SH-SY5Y (cell line): Measurements from ENCODE around the gene EIF5B.

ENCODE experiments used
- GATA2 ChIP-seq: IDR thresholded peaks from 2 replicates; pipeline ENCODE4 v1.6.1; 2011; ENCODE audit warnings: mild to moderate bottlenecking, low read depth, low read length
- GATA3 ChIP-seq: IDR thresholded peaks from 2 replicates; pipeline ENCODE4 v1.6.1; 2011; ENCODE audit warnings: low read depth, mild to moderate bottlenecking, low read length, moderate library complexity

EIF5B gene

DNA sequence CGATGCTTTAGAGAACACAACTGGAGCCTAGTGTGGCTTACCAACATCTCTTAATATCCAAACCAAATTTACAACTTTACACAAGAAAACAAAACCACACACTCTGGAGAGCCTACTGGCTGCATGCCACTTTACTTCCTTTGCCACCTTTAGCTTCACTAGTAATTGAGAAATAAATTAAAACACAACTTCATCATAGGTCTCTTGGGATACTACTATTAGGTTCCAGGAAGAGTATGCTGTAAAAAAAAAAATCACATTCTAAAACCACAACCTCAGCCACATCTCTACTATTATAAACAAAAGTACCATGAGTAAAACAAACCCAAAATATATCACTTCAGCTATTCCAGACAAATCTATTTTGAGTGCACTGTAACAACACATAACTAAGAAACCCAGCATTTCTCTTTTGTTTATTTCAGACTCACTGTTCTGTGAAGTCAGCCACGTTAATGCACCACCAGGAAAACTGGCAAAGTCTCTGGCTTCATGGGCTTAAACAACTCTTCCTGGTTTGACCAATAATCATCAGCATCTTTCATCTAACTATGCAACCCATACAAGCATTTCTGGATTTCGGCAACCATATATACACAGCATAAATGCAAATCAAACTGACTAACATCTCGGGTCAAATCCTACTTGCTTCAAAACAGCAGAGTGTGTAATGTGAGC, 93.6 kb downstream of the EIF5B start:
- no peak for TF ChIP-seq GATA3
- TF ChIP-seq GATA2: no peak

DNA sequence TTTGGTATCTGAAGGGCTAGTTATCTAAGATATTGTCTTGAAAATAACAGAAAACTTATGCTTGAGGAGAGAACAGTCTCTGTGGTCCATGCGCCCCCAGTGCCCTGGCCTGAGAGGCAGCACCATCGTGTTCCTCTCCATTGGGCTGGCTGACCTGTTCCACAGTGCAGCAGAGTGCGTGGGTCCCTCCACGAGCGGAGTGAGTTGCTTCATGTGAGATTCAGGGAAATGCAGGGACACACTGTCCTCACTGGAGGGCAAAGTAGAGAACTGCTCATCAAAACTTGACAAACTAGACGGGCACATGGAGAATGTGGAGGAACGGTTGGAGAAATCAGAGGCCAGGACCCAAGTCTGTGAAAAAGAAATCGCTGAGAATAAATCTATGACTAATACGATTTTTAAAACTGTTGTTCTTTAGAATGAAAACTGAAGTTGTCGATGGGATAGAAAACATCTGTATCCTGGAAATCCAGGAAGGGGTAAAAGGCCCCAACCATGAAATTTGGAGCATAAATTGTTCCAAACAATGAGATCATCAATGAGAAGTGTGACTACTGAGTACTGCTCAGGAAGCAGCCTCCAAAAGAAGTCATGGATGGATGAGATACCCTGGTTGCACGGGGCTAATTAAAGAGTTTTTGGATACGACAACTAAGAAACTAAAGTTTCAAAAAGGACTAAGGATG, 94.5 kb downstream of the EIF5B start:
- TF ChIP-seq GATA3 (no peak), GATA2 (no peak)

DNA sequence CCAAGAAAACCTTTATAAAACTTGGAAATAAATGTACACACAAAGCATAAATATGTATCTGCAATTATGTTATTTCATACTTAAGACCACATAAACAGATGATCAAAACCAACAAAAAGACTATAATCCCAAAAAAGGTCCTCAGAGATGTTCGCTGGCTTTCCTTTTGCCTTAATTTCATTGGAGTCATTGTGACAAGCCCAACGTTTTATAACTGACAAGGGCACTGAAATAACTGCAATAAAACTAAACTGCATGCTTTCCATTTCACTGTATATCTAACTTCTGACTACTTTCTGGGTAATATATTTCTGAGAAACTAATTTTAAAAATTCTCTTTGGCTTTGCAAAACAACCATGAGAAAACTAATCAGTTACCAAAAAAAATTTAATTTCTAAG, 96.2 kb downstream of the EIF5B start:
- no peak for TF ChIP-seq GATA2
- TF ChIP-seq GATA3: no peak

DNA sequence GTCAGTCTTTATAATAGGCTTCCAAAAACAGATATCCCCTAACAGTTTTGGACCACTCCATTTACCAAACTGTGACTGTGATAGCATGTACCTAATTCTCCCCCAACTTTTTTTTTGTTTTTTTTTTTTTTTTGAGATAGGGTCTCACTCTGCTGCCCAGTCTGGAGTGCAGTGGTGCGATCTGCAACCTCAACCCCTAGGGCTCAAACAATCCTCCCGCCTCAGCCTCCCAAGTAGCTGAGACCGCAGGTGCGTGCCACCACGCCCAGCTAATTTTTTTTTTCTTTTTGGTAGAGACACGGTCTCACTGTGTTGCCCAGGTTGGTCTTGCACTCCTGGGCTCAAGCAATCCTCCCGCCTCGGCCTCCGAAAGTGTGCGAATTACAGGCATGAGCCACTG, 99.7 kb downstream of the EIF5B start:
- TF ChIP-seq GATA2 (no peak), GATA3 (no peak)

DNA sequence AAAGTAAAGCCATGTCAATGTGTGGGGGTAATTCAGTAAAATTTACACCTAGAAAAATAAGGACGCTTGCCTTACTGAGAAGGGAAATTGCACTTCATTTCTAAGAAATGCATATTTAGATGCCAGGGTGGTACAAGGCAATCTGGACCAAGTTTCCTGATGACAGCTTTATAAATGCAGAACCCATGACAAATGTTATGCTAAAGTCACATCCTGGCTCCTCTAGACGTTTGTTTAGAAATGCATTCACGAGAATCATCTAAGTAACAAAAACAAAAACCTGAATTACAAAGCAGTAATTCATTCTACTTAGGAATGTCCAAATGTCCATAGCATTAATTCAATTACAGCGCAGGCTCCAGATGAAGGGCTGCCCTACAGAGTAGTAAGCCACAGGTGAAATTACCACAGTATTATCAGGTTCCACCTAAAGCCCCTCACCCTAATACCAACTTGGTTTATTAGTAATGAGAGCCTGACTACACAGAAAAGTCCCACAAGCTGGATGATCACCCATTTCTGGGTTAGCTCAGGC, 102.8 kb downstream of the EIF5B start:
- TF ChIP-seq GATA3: no peak
- TF ChIP-seq GATA2: no peak

DNA sequence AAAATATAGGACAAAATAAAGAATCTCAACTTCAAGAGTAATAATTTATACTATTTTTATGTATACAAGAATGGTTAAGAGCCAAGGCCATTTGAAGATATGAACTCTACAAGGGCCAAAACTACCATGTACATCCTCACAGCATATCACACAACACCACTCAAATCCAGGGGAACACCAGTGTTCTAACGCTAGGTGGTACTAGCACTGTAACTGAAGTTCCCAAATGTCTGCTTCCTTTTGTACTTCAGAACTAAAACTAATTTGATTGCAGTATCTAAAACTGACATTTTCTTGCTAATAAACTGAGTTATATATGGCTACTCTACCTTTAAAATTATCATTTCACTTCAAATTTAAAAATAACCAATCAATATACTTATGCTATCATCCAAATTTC, 105.6 kb downstream of the EIF5B start:
- TF ChIP-seq GATA3: no peak
- no peak for TF ChIP-seq GATA2

DNA sequence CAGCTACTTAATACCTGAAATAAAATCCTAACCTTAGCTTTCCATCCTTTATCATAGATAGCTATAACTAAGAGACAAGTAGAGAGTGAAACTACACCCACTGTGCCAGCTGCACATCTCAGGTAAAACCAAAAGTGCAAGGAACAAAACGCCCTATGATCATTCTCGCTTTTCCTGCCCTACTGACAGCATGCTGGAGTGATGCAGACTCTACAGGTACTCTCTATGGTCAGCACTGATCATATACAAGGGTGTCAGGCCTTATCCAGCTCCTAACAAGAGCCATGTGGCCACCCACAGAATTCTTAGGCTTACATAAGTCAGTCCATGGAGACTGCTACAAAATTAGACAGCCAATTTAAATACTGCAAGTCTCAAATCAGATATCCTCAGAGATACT, 107.0 kb downstream of the EIF5B start:
- TF ChIP-seq GATA3: no peak
- no peak for TF ChIP-seq GATA2

DNA sequence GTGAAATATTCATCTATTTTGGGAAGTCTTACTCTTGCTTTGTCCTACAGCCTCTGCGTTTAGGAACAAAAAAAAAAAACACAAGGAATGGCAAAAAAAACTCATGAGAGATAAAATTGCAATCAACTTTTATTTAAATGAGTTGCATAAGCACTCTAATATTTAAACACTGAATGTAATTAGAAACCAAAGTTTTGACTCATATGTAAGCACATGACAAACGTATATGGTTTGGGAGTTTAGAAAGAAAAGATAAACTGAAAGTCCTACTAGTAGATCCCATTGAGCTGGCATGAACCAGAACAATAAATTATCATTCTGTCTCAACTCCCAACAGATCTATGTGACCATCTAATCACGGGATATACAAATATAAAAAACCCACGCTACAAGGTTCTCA, 107.9 kb downstream of the EIF5B start:
- no peak for TF ChIP-seq GATA2
- no peak for TF ChIP-seq GATA3

DNA sequence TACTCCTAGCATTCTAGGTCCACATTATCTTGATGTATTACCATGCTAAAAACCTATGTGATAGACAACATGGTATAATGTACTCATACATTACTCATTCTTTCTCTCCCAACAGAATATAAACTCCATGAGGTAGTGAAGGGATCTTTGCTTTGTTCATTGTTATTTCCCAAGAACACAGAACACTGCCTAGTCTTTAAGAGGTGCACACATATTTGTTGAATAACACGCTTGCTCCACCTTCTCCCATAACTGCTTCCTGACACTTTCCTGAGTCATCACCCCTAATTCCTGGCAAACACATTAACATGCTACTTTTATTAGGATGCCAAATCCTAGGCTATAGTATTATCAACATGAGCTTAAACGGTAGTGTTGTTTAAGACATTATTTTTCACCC, 111.4 kb downstream of the EIF5B start:
- no peak for TF ChIP-seq GATA3
- TF ChIP-seq GATA2: no peak

DNA sequence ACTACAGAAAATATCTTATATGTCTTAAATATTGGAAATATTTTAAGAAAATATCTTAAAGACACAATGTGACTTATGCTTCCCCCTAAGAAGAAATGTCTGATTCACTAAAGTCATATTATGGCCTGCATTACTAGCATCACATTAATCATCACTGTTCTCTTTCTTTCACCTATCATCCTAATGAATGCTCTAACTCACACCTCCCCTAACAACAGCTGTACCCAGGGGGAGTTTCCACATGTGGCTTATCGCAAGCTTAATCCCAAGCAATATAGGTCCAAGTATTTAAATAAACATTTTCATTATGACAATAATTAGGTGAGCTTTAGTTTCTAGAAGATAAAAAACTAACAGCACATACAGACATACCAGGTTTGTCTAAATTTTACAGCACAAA, 113.0 kb downstream of the EIF5B start:
- no peak for TF ChIP-seq GATA3
- TF ChIP-seq GATA2: no peak
